Lower lobe of right lung (tissue), 2 donors: ENCODE data around the gene LRRN1. TPM values are rescaled to one million over a fixed set of nuclear protein-coding genes. Genes with fewer than 3 reads are reported as not detected.

ENCODE experiments used
- ATAC-seq, 2 donors: fragments of 200-7000 bp; cut with Tn5 transposase; one replicate each; pipeline ENCODE4 v1.9.1; 2020 to 2022; ENCODE audit warnings: mild to moderate bottlenecking in 2 of 2, moderate library complexity in 2 of 2
- DNase-seq: peaks from one replicate; pipeline ENCODE4 v3.0.0-alpha.2; 2020
- H3K27ac ChIP-seq: fragments of 200-600 bp; one replicate; pipeline ENCODE4 v1.8.0; 2022
- H3K27me3 ChIP-seq: fragments of 200-600 bp; one replicate; pipeline ENCODE4 v1.8.0; 2022; ENCODE audit warnings: low read depth
- H3K36me3 ChIP-seq: fragments of 200-600 bp; one replicate; pipeline ENCODE4 v1.8.0; 2022; ENCODE audit warnings: mild to moderate bottlenecking
- H3K4me1 ChIP-seq: fragments of 200-600 bp; one replicate; pipeline ENCODE4 v1.8.0; 2022
- H3K4me3 ChIP-seq: fragments of 200-600 bp; one replicate; pipeline ENCODE4 v1.8.0; 2022; ENCODE audit warnings: mild to moderate bottlenecking
- H3K9me3 ChIP-seq: fragments of 200-600 bp; one replicate; pipeline ENCODE4 v1.8.0; 2022
- CTCF ChIP-seq: fragments of 200-600 bp; IDR thresholded peaks from one replicate; pipeline ENCODE4 v1.8.0; 2022; ENCODE audit warnings: antibody characterized with exemption, mild to moderate bottlenecking
- intact Hi-C: fragments of 100-400 bp; cut with DNase I; formaldehyde crosslinking; loops from one replicate; pipeline ENCODE4 v1.11.0; 2022
- total RNA-seq: library from RNA; stranded (reverse); fragmentation: NEBNext Ultra II Directional; extraction: Animal tissue kit (Norgen Biotek cat#: 25700); gene quantifications from one replicate; pipeline ENCODE4 v1.2.1, GENCODE V29; 2021
- donor health status: DM: no; HTN: yes; CAD: no; lungs with severe emphysema.

LRRN1 gene
- total RNA-seq, 1 donor from 2014 or later, result 2.0 TPM

- DNase-seq (no peak), ATAC-seq (no peak)
- H3K27me3 ChIP-seq, result no peaks in the 10 kb centered on the region
- H3K27ac ChIP-seq, result no peak overlapping the region
- H3K9me3 ChIP-seq, result peaks cover 11% of the 10 kb centered on the region
- H3K4me3 ChIP-seq, result no peak overlapping the region
- TF ChIP-seq CTCF, result no peak
- intact Hi-C loops, result no loop called here
- no peaks in the 10 kb centered on the region for H3K4me1 ChIP-seq
- no peaks in the 10 kb centered on the region for H3K36me3 ChIP-seq
Measured at GRCh38 chr3:3893590-3893989, 94.4 kb downstream of the LRRN1 start.
